Measurements from ENCODE around the gene KLHL2.

GRCh38 chr4:165328708-165329107, 121.3 kb downstream of the KLHL2 start:
- TF ChIP-seq POLR2AphosphoS5 (IDR thresholded peaks at IDR 0.05) (no peak), POLR2A (IDR thresholded peaks at IDR 0.05) (no peak), CTCF (IDR thresholded peaks at IDR 0.05) (no peak)
